HG02884 (cell line): ENCODE data around the gene ITIH3.

Source experiments
- ATAC-seq: cut with Tn5 transposase; IDR thresholded peaks from one replicate; pipeline ENCODE4 v1.9.1; 2021; ENCODE audit warnings: mild to moderate bottlenecking, moderate library complexity; ENCODE audit not compliant: unreplicated experiment

ITIH3 gene

GRCh38 chr3:52779011-52779836 lies 15.4 kb upstream of the ITIH3 start:
- no peak for ATAC-seq

GRCh38 chr3:52779837-52780585 lies 14.6 kb upstream of the ITIH3 start:
- ATAC-seq: no peak

- ATAC-seq: no peak
Measured at GRCh38 chr3:52781741-52782140, 12.9 kb upstream of the ITIH3 start.

GRCh38 chr3:52782412-52783210 lies 12.0 kb upstream of the ITIH3 start:
- ATAC-seq: no peak

DNA sequence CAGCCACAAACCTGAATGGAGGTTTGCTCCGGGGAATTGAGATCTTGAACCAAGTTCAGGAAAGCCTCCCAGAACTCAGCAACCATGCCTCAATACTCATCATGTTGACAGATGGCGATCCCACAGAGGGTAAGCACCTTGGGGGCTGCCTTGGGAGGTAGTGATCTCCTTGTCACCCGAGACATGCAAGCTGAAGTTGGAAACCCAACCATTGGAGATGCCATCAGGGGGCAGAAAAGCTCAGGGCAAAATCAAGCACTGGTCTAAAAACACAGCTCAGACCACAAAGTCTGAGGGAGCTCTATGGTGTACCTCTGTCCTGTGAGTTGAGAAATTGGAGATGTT lies 11.4 kb upstream of the ITIH3 start:
- ATAC-seq: no peak

DNA sequence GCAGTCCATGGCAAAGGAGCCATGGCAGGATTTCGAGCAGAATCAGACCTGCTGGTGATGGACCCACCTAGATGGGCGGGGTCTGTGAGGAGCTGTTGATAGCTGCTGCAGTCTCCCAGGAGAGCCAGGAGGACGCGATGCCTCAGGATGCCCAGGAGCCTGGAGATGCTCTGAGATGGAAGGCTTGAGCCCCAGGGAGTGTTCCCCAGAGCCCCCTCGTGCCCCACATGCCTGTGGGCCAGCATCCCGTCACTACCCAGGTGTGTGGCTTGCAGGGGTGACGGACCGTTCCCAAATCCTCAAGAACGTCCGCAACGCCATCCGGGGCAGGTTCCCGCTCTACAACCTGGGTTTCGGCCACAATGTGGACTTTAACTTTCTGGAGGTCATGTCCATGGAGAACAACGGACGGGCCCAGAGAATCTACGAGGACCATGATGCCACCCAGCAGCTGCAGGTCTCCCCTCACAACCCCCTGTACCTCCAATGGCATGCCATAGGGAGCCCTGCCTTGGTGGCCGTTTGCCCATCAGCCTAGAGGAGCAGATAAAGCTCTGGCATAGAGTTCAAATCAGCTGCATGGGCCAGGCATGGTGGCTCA lies 10.5 kb upstream of the ITIH3 start:
- ATAC-seq: no peak

DNA sequence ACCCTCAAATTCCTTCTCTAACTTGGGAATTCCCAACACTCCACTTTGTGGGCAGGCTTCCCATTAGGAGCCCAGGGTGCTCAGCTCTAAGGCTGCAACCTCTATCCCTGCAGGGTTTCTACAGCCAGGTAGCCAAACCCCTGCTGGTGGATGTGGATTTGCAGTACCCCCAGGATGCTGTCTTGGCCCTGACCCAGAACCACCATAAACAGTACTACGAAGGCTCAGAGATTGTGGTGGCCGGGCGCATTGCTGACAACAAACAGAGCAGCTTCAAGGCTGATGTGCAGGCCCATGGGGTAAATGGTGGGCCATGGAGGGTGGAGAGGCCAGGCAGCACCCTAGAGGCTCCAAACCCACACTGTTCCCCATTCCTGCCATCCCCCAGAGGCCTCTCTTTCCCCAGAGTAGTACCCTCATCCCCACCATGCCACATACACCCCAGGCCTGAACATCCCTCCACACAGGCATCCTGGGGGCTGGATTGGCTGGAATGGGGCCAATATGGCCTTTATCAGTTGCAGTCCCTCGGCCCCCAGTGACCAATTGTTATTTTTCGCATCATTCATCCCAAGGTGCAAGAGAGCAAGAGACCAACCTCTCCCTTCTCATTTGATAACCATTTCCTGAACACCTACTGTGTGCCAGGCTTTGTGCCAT lies 9.5 kb upstream of the ITIH3 start:
- no peak for ATAC-seq

- no peak for ATAC-seq
Measured at GRCh38 chr3:52786330-52787215, 8.0 kb upstream of the ITIH3 start.

- ATAC-seq: no peak
Measured at GRCh38 chr3:52787246-52787645, 7.3 kb upstream of the ITIH3 start.

DNA sequence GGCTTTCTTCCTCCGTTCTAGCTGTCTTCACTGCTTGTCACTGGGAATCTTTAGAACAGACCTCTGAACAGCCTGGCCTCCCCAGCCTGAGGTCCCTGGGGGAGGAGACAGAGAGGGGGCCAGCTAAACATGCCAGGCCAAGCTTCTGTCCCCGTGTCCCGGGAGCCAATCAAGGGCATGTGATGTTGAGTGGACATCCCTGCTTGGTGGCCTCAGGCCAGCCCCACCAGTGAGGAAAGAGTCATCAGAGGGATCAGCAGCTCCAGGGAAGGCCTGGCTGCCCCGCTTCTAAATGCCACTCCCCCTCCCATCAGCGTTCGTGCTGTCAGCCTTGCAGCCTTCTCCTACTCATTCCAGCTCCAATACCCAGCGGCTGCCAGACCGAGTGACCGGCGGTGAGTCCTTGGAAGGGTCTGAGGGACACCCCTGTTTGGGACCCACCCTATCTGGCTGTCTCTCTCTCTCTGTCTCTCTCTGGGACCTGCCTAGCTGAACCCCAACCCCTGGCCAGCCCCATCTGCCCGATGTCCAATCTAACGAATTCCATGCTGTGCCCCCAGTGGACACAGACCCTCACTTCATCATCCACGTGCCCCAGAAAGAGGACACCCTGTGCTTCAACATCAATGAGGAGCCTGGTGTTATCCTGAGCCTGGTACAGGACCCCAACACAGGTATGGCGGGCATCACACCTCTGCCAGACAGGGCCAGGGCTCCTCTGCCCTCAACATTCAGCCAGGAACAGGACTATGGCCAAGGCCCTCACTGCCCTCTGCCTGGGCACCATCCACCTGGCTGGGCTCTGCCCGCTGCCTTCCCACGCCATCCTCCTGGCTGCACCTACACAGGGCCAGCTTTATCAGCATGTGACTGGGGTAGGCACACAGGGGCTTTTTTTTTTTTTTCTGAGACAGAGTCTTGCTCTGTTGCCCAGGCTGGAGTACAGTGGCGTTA lies 6.6 kb upstream of the ITIH3 start:
- ATAC-seq: no peak

- ATAC-seq: no peak
Measured at GRCh38 chr3:52788890-52789745, 5.5 kb upstream of the ITIH3 start.

GRCh38 chr3:52789746-52790040 lies 4.9 kb upstream of the ITIH3 start:
- ATAC-seq: no peak

GRCh38 chr3:52790337-52790736 lies 4.3 kb upstream of the ITIH3 start:
- no peak for ATAC-seq

DNA sequence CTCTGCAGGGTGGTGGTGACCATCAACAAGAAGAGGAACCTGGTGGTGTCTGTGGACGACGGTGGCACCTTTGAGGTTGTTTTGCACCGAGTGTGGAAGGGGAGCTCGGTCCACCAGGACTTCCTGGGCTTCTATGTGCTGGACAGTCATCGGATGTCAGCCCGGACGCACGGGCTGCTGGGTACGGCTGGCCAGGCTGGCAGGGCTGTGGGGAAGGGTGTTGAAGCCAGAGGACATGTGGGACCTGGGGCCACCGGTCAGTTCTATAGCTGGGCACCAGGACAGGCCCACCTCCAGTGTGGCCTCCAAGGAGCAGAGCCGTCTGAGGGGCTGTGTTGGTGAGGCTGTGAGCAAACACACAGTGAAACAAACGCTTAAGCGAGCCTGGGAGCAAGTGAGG lies 3.9 kb upstream of the ITIH3 start:
- ATAC-seq: no peak

DNA sequence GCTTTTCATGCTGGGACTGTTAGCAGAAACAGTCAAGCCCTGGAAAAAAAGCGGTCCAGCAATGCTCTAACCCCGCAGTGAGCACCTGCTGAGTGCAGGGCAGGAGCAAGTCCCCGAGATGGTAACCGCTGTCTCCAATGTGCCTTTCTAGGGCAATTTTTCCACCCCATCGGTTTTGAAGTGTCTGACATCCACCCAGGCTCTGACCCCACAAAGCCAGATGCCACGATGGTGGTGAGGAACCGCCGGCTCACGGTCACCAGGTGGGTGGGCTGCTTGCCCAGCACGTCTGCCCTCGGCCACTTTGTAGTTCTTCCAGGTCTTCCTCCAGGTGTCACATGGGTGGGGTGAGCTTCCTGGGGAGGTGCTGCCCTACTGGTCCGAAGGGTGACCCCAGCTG lies 3.2 kb upstream of the ITIH3 start:
- no peak for ATAC-seq

GRCh38 chr3:52791928-52792327 lies 2.7 kb upstream of the ITIH3 start:
- no peak for ATAC-seq

DNA sequence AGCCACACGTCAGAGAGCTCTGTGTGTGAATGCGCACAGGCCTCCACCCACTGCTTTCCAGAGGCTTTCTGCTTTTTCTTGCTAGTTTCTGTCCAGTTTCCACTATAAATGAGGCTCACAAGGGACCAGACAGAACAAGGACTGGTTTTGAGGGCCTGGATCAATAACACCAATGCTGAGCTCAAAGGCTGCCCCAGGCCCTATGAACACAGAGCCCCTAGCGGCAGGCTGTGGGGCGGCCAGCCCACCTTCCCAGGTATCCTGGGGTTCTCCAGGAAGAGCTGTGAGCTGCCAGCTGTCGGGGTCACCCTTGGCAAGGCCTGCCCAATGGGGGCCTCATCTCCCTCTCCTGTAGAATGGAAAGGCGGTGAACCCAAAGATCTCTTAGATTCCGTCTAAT lies 2.2 kb upstream of the ITIH3 start:
- ATAC-seq: no peak
